T-helper 1 cell treated with Interleukin-12 subunit alpha and Interleukin-12 subunit beta and Interleukin-4 antibody, amounts not matched to agents 30 ng/mL and 1 ng/mL, for 36 hours (primary cell): Measurements from ENCODE around the gene KLF14. TPM values are rescaled to one million over a fixed set of nuclear protein-coding genes. Genes with fewer than 3 reads are reported as not detected.
"Not testable (repeated sequence)": the region's sequence is repeated elsewhere in the genome, so short reads cannot be mapped to it uniquely, and the experiment has no call there.

Source experiments
- intact Hi-C: fragments of 100-400 bp; cut with micrococcal nuclease; formaldehyde crosslinking; loops from one replicate; pipeline ENCODE4 v1.15.1; 2024
- total RNA-seq: library from RNA; stranded (reverse); gene quantifications from 2 replicates; pipeline ENCODE4 v1.2.3, GENCODE V29; 2022

KLF14 gene
- total RNA-seq, 1 donor from 2014 or later = not detected

DNA sequence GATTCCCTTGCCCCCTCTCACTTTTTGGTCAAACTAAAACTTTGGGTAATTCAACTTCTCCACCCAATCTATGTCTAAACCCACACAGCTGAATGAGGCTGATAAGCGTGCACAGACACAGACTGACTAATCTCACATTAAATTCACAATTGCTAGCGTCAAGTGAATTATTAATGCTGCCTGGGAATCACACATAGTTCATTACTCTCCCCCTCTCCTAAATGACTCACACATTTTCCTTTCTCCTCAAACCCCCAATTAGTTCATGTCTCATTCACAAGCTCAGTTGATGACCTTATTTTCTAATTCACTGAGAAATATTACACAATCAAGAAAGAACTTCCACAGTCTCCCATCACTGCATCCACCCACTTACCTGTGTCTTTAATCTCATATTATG is 14.5 kb downstream of the KLF14 start:
- intact Hi-C loops = no loop called here

DNA sequence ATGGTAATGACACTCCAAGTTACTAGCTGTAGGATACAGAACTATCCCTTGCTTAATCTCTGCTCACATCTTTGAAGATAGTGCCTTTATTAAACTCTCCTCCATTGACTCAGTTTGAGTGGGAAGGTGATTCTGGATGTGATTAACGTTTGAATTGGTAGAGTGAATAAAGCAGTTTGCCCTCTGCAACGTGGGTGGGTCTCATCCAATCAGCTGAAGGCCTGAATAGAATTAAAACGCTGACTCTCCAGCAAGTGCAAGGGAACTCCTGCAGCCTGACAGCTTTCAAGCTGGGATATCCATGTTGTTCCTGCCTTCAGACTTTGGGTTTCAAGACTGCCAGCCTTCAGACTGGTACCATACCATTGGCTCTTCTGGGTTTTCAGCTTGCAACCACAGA is 21.6 kb downstream of the KLF14 start:
- intact Hi-C loops = no loop called here

DNA sequence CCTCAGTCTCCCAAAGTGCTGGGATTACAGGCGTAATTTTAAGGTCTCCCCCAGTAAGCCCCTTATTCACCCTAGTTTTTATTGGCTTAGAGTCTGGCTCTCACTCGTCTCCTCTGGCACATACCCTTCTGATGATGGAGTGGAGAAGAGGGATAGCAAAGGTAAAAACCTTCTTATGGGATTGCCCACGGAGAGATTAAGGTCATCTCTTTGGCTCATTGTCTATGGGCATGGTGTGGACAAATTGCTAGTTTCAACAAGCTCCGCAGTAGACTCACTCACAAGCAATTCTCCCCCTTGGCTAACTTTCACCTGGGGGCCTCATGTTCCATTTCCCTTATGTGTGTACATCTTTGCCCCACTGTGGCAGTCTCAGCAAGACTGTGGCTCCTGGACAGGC is 25.2 kb downstream of the KLF14 start:
- intact Hi-C loops = no loop called here

DNA sequence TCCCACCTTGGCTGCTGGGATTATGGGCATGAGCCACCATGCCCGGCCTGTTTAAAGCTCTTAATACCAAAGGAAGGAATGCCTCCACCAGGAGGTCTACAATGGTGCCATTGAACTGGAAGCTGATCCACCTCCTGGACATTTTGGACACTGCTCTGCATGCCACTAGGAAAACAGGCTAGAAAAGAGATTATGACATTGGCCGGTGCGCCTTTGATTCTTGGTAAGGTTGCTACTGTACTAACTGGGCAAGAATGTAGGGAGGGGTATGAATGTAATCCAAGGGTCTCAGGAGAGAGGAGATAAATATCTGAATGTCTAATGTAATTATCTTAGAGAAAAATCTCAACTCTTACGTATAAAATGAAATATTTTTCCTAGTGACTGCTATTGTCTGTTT is 26.0 kb downstream of the KLF14 start:
- intact Hi-C loops = no loop called here

DNA sequence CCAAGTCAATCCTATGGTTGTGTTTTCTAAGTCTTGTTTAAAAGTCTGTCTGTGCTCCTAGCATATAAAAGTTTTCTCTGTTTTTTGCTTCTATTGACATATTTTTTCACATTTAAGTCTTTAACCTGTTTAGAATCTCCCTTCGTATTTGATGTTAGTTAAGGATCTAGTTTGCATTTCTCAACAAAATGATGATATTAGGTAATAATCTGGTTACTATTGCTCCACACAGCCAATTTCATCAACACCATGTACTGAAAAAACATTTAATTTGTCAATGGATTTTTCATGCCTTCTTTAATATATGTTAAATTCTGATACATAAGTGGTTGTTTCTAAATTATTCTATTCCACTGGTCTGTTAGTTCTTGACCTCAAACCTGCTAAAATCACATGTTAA is 30.2 kb downstream of the KLF14 start:
- intact Hi-C loops = no loop called here

DNA sequence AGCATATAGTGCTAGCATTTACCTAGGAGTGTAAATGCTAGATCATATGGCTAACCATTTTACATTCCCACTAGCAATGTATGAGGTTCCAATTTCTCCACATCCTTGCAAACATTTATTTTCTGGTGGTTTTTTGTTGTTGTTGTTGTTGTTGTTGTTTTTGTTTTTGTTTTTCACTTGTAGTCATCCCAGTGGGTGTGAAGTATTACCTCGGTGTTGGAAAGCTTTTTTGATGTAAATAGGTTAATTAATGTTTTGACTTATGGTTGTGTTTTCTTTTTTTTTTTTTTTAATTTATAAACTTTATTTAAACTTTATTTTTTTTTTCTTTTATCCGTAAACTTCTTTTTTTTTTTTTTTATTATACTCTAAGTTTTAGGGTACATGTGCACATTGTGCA is 32.4 kb downstream of the KLF14 start:
- intact Hi-C loops = no loop called here

DNA sequence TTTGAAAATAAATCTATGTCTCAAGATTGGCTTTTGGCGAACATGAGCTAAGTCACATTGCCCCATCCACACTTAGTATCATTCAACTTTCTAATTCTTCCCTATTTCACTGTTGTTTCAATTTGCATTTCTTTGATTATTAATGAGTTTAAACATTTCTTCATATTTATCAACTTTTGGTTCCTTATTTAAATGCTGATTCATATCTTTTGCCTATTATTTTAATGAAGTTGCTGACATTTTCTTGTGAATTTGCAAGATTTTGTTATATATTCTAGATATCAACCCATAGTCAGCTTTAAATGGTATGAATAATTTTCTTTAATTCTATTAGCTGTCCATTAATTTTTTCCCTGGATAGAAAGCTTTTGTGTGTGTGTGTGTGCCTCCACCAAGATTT is 33.2 kb downstream of the KLF14 start:
- intact Hi-C loops = no loop called here

DNA sequence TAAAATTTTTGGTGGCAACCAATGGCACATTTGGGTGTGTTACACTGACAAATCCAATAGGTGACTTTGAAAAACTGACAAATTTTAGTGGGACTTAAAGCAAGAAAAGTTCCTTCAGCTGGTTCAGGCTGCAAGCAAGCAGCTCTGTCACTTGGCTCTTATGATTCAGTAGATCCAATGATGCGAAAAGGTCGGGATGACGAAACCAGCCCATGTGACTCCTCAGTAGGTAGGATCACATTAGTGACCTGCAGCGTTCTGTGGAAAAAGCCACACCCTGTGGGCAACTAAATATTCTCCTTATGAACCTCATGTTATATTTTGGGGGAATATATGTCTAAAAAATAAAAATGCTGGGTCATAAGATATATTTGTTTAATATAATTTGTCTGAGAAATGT is 34.3 kb downstream of the KLF14 start:
- intact Hi-C loops = no loop called here

DNA sequence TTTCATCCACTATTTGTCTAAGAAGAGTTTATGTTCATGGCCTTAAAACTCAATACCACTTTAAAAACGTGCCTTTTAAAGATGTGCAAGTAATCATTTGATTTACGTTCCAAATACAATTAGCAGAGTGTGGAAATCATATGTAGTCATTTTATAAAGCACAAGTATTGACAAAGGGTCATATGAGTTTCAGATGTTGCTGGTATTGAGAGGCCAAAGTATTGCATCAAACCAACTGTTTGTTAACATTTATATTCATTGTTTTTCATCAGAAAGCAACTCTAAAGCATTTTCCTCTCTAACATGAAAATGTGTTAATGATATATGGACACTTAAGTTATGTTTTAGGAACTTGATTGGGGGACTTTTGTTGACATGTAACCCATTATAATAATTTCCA is 36.2 kb downstream of the KLF14 start:
- intact Hi-C loops = no loop called here

DNA sequence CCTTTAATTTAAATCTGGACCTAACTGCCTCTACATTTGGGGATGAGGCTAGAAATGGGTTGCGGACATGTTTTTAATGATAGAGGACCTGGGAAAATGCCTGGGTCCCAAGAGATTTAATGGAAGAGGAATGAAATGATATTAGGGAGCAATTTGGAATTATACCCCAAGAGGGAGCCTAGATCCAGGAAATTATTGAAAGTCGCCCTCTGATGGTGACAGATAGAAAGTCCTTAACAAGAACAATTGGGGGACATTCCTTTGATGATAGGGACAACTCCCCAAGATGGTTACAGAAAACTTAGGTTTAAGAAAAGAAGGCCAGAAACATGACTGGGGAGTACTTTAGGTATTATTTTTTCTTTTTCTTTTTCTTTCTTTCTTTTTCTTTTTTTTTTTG is 38.2 kb downstream of the KLF14 start:
- intact Hi-C loops = loop anchor here (1.0 kb wide), 1 partner anchor 454 kb away; no protein-coding TSS in a partner anchor

DNA sequence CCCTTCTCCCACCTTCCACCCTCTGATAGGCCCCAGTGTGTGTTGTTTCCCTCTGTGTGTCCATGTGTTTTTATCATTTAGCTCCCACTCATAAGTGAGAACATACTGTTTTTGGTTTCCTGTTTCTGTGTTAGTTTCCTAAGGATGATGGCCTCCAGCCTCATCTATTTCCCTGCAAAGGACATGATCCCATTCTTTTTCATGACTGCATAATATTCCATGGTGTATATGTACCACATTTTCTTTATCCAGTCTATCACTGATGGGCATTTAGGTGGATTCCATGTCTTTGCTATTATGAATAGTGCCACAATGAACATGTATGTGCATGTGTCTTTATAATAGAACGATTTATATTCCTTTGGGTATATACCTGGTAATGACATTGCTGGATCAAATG is 41.6 kb downstream of the KLF14 start:
- intact Hi-C loops = not testable (repeated sequence)

DNA sequence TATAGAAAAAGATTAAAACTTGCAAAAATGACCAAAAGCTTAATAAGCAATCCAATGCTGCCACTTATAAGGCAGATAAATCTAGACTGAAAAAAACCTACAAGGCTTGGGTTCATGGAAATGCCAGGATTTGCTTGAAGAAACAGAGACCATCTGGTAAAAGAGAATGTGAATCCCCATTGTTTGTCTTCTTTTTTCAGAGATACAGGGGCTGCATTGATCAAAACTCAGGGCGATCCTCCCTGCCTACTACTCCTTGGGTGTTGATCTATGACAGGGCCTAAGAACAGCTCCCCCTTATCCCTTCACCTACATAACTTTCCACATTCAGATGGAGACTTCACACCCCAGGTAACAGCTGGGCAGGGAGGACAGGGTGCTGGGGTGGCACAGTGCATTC is 44.3 kb downstream of the KLF14 start:
- intact Hi-C loops = no loop called here

DNA sequence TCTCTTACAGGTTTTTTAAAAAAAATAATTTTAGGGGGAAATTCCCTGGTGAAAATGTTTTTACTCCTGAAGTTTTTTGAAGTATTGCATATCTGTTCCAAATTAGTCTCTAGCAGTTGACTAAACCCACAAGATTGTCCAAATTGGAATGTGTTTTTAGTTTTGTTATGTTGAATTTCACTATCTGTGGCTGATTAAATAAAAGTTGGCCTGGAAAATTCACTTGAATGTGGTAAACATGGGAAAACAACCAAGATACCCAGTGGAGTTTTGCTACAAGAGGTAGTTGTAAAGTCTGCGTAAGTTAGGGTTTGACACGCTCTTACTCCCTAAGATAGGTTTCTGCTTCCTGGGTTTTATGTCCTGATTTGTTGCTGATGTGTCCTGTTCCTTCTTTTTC is 51.0 kb downstream of the KLF14 start:
- intact Hi-C loops = no loop called here

Other genes starting within 250 kb of the KLF14 start
- 1.2 and 1.4 TPM in 2 replicates for gene MEST, start 242.1 kb downstream of the KLF14 start, total RNA-seq
- gene COPG2, start 65.5 kb downstream of the KLF14 start, total RNA-seq = 6.7 TPM in 2 replicates
- gene TSGA13, start 47.7 kb downstream of the KLF14 start, total RNA-seq = not detected in 2 replicates